EL (cell line): ENCODE measurements around the gene BLOC1S1.

Source experiments
- DNase-seq: peaks from one replicate; pipeline ENCODE4 v3.0.0-alpha.2; 2016

Gene BLOC1S1

GRCh38 chr12:55715833-55716581 lies at the start of gene BLOC1S1:
BLOC1S1 (plus strand) TSS chr12:55716046; CDS start chr12:55716052, 6 bp downstream.
- DNase-seq, result peak; percentile 94

DNA sequence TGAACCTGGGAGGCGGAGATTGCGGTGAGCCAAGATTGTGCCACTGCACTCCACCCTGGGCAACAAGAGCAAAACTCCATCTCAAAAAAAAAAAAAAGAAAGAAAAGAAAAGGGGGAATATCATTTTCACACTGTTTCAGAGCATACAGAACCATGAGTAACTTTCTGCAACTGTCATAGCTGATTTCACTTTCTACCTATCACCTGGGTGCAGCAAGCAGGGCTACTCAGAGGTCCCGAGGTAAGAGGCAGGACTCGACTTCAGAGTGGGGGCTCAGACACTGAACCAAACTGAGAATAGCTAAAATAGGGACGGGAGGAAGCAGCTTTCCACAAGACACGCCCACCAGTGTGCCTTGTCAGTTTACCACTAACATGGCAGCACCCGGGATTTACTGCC lies 49.3 kb upstream of the BLOC1S1 start:
- no peak for DNase-seq

DNA sequence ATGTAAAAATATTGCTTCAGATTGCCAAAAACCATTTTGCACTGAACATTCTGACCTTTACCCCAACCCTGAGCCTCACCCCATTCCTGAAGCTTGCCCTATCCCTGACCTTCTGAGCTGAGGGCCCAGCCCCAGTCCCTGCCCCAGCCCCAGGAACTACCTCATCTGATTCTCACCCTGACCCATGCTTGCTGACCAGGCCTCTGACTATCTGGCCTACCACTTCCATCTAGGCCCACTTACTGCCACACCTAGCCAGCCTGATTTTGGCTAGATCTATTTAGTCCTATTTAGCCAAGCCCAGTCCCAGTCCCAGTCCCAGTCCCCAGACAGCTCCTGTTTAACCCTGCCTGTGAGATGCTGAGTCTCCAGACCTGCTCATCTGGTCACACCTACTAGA lies 45.6 kb upstream of the BLOC1S1 start:
- DNase-seq, result no peak

GRCh38 chr12:55671746-55672145 lies 44.1 kb upstream of the BLOC1S1 start:
- DNase-seq, result no peak

DNA sequence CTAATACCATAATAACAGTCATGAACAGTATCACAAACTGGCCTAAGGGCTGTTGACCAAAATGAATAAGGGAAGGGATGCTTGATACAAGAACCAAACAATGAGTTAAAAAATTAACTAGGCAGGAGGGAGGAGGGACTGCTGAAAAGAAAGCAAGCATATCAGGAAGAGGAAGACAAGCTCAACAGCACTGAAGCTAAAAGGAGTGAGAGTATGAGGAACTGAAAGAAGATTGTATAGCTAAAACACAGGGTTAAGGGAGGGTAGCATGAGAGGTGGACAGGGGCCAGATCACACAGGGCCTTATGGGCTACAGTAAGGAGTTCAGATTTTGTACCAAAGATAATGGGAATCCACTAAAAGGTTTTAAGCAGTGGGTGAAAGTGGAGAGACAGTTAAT lies 42.2 kb upstream of the BLOC1S1 start:
- no peak for DNase-seq

- no peak for DNase-seq
Measured at GRCh38 chr12:55675666-55676065, 40.2 kb upstream of the BLOC1S1 start.

DNA sequence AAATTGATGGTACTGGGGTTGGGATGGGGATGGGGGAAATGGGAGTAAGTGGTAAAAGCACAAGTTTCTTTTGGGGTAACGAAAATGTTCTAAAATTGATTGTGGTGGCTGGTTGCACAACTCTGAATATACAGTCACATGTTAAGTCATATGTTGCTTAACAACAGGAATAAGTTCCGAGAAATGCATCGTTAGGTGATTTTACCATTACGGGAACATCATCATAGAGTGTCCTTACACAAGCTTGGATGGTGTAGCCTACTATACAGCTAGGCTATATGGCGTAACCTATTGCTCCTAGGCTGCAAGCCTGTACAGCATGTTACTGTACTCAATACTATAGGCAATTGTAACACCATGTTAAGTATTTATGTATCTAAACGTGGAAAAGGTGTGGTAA lies 39.1 kb upstream of the BLOC1S1 start:
- DNase-seq, result no peak

DNA sequence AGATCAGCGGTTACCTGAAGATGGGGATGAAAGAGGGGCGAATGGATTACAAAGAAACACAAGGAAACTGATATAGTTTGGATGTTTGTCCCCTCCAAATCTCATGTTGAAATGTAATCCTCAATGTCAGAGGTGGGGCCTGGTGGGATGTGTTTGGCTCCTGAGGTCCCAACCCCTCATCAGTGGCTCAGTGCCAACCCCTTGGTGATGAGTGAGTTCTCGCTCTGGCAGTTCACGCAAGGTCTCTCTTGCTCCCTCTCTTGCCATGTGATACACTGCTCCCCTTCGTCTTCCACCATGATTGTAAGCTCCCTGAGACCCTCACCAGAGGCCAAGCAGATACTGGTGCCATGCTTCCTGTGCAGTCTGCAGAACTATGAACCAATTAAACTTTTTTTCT lies 36.2 kb upstream of the BLOC1S1 start:
- no peak for DNase-seq

DNA sequence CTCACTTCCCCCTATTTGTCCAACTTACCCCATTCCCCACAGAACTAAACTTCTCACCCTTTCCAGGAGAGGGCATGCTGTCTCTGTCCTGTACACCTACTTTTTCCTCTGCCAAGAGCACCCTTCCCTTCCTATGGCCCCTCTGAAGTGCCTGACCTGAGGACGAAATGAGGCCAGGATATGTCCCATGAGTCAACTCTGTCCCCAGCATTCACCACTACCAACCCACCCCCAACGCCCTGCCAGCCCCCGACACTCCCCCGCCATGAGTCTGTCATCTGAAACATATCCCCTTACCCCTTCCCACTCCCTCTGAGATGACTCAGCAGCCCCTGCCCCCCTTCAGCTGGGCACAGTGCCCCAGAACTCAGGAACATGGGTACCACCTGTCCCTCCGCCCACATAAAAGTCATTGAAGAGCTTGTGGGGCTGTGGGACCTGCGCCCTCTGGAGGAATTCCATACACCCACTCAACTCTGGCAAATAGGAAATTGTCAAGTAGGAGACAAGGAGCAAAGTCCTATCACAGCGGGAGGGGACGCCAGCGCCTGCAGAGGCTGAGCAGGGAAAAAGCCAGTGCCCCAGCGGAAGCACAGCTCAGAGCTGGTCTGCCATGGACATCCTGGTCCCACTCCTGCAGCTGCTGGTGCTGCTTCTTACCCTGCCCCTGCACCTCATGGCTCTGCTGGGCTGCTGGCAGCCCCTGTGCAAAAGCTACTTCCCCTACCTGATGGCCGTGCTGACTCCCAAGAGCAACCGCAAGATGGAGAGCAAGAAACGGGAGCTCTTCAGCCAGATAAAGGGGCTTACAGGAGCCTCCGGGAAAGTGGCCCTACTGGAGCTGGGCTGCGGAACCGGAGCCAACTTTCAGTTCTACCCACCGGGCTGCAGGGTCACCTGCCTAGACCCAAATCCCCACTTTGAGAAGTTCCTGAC lies 34.4 kb upstream of the BLOC1S1 start:
- peak; percentile 77 for DNase-seq

DNA sequence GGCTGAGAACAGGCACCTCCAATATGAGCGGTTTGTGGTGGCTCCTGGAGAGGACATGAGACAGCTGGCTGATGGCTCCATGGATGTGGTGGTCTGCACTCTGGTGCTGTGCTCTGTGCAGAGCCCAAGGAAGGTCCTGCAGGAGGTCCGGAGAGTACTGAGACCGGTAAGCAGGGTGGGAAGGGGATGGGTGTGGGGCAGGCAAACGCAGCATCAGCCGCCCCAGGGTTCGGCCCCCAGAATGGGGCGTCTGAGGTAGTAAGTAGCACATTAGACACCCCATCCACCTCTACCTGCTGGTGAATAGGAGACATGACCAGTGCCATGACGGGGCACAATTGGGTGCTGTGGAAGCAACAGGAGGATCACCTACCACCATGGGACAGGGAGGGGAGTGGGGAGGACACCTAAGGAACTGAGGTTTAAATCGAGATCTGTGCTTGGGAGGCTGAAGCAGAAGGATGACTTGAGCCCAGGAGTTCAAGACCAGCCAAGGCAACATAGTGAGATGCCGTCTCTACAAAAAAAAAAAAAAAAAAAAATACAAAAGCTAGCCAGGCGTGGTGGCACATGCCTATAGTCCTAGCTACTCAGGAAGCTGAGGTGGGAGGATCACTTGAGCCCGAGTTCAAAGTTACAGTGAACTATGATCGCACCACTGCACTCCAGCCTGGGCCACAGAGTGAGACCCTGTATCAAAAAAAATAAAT lies 33.6 kb upstream of the BLOC1S1 start:
- no peak for DNase-seq

GRCh38 chr12:55683676-55684075 lies 32.2 kb upstream of the BLOC1S1 start:
- DNase-seq, result no peak

GRCh38 chr12:55684761-55685370 lies 31.0 kb upstream of the BLOC1S1 start:
- no peak for DNase-seq

DNA sequence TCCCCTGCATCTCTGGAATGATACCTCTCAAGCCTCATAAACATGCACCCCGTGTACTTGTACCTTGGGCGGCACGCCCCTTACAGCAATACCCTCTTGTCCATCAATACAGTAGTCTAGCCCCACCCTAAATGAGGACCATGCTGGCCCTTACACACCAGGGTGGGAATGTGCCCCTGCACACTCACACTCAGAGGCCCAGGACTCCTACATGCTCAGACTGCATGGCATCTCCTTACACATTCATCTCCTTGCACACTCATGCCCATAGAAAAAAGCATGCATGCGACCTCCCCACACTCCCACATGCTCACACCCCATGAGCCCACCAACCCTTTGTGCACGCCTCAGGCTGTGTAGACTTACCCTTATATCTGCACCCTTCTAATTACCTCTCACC lies 30.2 kb upstream of the BLOC1S1 start:
- no peak for DNase-seq

DNA sequence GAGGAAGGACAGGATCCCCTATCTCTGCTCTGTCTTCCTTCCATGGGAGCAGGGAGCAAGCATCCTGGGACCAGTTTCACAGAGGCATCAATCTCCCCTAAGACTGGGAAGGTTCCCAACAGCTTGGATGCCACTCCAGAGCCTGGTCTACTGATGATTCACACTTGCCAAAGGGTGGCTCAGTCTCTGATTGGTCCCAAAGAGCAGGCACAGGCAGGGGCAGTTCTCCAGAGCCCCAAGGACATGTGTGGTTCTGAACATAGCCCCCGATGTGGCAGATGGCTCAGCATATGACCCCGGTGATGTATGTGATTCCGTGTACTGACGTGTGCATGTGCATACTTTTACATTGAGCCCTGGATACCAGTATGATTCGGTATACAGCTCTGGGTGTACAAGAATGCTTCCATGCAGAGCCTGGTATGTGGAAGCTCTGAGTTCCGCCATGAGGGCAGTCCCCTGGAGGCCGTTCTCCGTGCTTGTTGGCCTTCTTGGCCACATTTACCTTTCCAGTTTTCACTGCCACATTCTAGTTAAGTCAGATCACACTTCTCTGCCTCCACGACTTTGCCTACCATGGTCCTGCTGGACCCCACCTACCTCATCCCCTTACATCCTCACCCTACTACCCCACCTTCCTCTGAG lies 29.4 kb upstream of the BLOC1S1 start:
- DNase-seq, result peak; percentile 21

DNA sequence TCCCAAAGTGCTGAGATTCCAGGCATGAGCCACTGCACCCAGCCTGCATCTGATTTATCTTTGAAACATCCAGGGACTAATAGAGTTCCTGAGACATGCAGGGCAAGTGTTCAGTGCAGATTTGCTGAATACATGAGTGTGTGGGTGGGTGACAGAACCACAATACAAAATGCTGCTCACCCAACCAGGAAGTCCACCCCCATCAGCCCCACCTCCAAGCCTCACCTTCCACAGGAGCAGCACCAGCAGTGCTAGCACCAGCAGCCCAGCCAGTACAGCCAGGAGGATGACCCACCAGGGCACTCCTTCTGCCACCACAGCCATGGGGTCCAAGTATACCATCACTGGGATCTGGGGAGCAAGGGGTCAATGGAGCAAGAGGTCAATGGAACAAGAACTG lies 28.1 kb upstream of the BLOC1S1 start:
- DNase-seq, result no peak

DNA sequence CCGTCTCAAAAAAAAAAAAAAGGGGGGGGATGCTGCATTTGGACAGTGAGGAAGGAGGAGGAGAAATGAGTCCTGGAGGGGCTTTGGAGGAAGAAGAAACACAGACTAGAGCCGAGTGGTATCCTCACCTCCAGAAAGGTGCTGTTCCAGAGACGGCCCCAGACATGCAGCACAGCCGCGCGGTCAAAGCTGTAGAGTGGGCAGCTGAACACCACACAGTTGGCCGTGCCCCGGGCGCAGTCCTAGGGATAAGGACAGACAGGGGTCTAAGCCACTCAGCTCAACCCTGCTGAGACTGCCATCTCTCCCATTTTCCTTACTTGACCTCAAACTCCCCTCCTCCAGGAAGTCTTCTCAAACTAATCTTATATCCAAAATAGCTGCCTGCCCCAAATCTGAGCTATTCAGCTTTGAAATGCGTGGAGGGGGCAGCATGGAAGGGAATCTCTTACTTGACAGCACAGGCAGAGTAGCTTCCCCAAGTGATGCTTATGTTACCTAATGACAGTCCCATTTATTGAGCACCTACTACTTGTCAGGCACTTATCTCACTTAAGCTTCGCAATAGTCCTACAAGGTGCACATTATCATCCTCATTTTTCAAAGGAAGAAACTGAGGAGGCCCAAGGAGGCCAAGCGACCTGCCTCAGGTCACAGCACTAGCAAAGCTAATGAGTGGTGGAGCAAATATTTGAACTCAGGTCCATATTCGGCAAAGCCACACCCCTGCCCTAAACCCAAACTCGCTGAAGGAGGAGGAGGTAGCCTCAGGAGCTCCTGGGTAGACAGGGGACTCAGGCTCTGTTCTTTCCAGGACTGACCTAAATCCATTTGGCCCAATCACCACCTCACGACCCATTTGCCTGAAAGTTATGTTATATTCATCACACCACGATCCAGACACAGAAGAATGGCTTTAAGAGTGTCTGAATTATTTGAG lies 26.9 kb upstream of the BLOC1S1 start:
- DNase-seq, result no peak

DNA sequence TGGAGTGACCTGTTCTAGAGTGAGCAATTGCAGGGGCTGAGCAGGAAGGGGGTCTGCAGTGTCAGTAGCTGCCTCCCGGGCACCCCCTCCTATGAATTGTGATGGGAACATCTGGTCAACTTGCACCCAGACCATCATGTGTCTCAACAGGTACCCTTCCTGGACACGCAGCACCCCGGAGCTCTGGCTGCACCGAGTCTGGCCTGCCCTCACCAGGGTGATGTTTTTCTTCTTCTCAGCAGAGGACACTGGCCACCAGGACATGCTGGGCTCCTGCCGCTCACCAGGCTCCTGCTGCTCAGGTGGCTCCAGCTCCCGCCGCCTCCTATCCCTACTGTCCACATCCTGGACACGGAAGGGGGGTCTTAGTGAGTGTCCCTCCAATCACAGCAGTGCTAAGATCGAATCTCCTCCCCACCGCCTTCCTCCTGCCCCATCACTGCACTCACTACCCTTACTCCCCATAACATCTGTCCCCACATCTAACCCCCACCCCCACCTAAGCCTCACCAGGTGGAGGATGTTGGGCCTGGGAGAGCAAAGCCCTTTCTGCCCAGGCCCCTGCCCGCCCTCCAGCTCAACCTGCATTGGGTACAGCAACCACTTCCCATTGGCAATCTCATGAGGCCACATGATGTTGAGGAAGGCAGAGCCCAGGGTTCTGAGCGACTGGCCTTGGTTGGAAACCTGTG lies 23.1 kb upstream of the BLOC1S1 start:
- no peak for DNase-seq

DNA sequence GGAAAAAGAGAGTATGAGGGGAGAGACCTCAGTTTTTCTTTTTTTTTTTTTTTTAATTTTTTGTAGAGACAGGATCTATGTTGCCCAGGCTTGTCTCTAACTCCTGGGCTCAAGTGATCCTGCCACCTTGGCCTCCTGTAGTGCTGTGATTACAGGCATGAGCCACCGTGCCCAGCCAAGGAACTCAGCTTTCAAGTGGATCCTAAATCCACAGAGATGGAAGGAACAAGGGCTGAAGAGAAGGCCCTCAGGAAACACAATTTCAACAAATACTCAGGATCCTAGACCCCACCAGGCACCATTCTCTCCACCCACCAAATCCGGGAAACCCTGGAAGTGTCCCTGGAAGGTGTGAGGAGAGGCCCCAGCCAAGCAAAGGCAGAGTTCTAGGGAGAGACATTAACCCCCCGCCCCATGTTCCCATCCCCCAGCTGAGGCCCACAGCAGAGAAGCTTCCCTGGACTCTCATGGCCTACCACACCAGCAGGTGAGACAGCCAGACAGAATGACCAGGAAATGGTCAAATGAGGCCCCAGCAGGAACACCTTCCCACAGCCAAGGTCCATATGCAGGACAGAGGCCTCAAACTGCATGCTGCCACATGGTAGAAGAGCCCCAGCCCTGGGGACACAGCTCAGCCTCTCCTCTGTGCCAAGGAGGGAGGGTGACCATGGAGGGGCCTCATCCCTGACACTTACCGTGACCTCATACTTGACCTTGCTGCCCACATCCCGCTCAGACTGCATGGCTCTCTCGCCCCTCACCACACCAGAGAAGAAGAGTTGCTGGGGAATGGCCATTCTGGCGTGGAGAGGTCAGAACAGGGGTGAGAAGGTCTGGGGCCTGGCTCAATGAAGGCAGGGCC lies 22.3 kb upstream of the BLOC1S1 start:
- DNase-seq, result no peak

DNA sequence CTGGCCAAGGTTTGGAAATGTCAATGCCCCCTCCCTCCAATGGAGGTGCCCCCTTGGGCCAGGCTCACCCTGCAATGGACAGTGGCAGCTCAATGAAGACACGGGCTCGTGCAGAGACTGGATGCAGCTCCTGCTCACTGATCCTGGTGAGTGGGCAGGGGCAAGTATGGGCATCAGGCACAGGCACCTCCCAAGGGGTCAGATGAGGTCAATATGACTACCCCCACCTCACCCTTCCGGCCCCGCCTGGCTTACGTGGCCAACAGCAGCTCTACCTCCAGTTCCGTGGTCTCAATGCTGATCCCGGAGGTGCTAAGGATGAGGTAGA lies 21.7 kb upstream of the BLOC1S1 start:
- no peak for DNase-seq

DNA sequence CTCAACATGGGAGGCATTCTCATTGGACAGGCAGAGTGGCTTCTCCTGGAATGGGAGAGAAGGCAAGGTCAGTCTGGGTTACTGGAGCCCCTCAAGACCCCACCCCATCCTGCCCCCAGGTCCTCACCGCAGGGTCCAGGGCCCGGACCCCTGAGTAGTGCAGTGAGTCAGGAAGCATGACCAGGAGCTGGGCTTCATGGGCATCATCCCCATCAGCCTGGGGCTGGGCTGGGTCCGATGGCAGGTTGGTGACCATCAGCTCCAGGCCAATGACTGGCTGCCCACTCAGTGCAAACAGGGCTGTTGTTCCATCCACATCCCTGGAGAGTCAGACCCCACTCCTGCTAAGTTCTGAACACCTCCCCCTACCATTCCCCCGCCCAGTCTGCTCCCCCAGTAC lies 21.2 kb upstream of the BLOC1S1 start:
- DNase-seq, result no peak
